ENCODE data around the gene KIFC3.

Gene KIFC3

DNA sequence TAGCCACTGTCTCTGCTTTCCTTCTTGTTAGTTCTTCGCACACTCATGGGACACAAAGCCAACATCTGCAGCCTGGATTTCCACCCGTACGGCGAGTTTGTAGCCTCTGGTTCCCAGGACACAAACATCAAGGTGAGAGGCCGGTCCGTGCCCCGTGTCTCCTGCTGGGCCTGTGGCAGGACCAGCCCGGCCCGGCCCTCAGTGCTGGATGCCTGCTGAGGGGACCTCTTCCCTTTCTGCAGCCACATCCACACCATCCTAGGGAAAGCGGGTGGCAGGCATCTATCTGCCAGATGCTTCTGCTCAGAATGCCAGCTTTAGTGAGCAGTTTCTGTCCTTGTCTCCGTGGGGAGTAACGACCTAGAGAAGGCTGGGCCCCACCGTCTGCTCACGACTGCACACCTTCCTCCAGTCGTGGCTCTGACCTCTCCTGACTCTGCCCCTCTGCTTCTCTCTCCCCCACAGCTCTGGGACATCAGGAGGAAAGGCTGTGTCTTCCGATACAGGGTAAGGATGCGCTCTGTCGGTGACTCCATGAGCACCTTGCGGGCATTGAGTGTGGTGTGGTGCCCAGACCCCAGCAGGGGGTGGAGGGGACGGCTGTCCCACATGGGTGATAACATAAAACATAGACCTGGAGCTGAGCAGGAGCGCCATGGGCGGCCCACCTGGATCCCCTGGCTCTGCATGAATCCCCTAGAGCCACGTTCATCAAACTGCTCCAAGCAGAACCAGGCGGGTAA is 51.3 kb downstream of the KIFC3 start (continued):
- TF ChIP-seq ZNF24 (tag by site-specific recombination; IDR thresholded peaks at IDR 0.05) (no peak), ZXDB (tag by site-specific recombination; IDR thresholded peaks at IDR 0.05) (no peak), ZNF133 (tag by site-specific recombination; IDR thresholded peaks at IDR 0.05) (no peak), ZFHX2 (tag by site-specific recombination; conservative IDR thresholded peaks at IDR 0.05) (no peak), ZSCAN30 (tag by site-specific recombination; IDR thresholded peaks at IDR 0.05) (no peak)

DNA sequence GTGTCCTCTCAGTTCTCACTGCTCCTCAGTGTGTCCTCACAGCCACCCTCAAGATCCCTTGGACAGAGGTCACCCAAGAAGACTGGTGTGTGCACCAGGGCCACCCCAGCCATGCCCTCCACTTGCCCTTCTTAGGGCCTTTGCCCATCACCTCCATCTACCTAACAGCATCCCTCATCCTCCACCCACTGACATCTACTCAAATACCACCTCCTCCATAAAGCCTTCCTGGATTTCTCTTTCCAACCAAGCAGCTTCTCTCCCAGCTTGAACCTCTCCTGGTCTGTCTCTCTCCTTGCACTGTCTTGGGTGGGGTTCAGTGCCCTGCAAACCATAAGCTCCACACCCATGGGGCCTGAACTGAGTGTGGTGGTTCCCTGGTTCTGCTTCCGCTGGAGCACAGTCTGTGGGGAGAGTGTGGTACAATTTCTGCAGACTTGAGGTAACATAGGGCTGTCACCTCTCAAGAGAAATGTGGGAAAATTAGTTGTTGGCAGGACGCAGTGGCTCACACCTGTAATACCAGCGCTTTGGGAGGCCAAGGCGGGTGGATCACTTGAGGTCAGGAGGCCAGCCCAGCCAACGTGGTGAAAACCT is 52.3 kb downstream of the KIFC3 start:
- Histone ChIP-seq H3K36me3 (ENCODE audit: control insufficient read depth in 2 of 2, insufficient read depth in 1 of 2, low read length in 2 of 2) (peaks cover 0 to 68% of the 10 kb centered on the region in 2 experiments; a peak in 2 of 3 replicates), H3K4me1 (ENCODE audit: control insufficient read depth, insufficient read depth, low read length) (no peaks in the 10 kb centered on the region), H3K9me3 (ENCODE audit: control insufficient read depth, insufficient read depth, low read depth, low read length) (no peaks in the 10 kb centered on the region), H3K4me3 (ENCODE audit: low read depth, low read length) (no peak overlapping the region), H3K27ac (ENCODE audit: extremely low read depth, low read depth, low read length) (no peak overlapping the region)
- POLR2A ChIA-PET = no interaction called here
- CTCF ChIA-PET = interaction anchor here (0.7 to 1.0 kb wide), 2 partner anchors 38 to 150 kb away, joined by 3 read pairs; no protein-coding TSS in a partner anchor
- TF ChIP-seq TRIM28 (IDR thresholded peaks at IDR 0.05; ENCODE audit: borderline replicate concordance, low read length) (no peak), ZNF707 (tag by site-specific recombination; IDR thresholded peaks at IDR 0.05) (no peak), ZNF416 (tag by site-specific recombination; IDR thresholded peaks at IDR 0.05) (no peak), ZNF37A (tag by site-specific recombination; IDR thresholded peaks at IDR 0.05) (no peak), ZNF121 (tag by site-specific recombination; IDR thresholded peaks at IDR 0.05) (no peak), SCRT2 (tag by site-specific recombination; IDR thresholded peaks at IDR 0.05) (no peak), RBAK (tag by site-specific recombination; IDR thresholded peaks at IDR 0.05) (no peak), ZNF571 (tag by site-specific recombination; IDR thresholded peaks at IDR 0.05) (no peak), ZNF777 (tag by site-specific recombination; IDR thresholded peaks at IDR 0.05; ENCODE audit: borderline replicate concordance) (no peak), ZNF114 (tag by site-specific recombination; IDR thresholded peaks at IDR 0.05) (no peak), WT1 (tag by site-specific recombination; IDR thresholded peaks at IDR 0.05) (no peak), ZIC2 (tag by site-specific recombination; IDR thresholded peaks at IDR 0.05) (no peak), ZNF184 (tag by site-specific recombination; IDR thresholded peaks at IDR 0.05) (no peak)
- TF ChIP-seq, protein P1, sequence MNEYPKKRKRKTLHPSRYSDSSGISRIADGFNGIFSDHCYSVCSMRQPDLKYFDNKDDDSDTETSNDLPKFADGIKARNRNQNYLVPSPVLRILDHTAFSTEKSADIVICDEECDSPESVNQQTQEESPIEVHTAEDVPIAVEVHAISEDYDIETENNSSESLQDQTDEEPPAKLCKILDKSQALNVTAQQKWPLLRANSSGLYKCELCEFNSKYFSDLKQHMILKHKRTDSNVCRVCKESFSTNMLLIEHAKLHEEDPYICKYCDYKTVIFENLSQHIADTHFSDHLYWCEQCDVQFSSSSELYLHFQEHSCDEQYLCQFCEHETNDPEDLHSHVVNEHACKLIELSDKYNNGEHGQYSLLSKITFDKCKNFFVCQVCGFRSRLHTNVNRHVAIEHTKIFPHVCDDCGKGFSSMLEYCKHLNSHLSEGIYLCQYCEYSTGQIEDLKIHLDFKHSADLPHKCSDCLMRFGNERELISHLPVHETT (tag by site-specific recombination; IDR thresholded peaks at IDR 0.05) = no peak
- TF ChIP-seq, protein P2, sequence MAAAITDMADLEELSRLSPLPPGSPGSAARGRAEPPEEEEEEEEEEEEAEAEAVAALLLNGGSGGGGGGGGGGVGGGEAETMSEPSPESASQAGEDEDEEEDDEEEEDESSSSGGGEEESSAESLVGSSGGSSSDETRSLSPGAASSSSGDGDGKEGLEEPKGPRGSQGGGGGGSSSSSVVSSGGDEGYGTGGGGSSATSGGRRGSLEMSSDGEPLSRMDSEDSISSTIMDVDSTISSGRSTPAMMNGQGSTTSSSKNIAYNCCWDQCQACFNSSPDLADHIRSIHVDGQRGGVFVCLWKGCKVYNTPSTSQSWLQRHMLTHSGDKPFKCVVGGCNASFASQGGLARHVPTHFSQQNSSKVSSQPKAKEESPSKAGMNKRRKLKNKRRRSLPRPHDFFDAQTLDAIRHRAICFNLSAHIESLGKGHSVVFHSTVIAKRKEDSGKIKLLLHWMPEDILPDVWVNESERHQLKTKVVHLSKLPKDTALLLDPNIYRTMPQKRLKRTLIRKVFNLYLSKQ (tag by site-specific recombination; IDR thresholded peaks at IDR 0.05; ENCODE audit: borderline replicate concordance) = no peak
- TF ChIP-seq, protein P3, sequence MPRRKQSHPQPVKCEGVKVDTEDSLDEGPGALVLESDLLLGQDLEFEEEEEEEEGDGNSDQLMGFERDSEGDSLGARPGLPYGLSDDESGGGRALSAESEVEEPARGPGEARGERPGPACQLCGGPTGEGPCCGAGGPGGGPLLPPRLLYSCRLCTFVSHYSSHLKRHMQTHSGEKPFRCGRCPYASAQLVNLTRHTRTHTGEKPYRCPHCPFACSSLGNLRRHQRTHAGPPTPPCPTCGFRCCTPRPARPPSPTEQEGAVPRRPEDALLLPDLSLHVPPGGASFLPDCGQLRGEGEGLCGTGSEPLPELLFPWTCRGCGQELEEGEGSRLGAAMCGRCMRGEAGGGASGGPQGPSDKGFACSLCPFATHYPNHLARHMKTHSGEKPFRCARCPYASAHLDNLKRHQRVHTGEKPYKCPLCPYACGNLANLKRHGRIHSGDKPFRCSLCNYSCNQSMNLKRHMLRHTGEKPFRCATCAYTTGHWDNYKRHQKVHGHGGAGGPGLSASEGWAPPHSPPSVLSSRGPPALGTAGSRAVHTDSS (tag by site-specific recombination; IDR thresholded peaks at IDR 0.05) = no peak
- TF ChIP-seq, protein P4, sequence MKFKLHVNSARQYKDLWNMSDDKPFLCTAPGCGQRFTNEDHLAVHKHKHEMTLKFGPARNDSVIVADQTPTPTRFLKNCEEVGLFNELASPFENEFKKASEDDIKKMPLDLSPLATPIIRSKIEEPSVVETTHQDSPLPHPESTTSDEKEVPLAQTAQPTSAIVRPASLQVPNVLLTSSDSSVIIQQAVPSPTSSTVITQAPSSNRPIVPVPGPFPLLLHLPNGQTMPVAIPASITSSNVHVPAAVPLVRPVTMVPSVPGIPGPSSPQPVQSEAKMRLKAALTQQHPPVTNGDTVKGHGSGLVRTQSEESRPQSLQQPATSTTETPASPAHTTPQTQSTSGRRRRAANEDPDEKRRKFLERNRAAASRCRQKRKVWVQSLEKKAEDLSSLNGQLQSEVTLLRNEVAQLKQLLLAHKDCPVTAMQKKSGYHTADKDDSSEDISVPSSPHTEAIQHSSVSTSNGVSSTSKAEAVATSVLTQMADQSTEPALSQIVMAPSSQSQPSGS (tag by site-specific recombination; IDR thresholded peaks at IDR 0.05; ENCODE audit: low read depth) = no peak
